ENCODE data around the gene SBF2. TPM values are rescaled to one million over a fixed set of nuclear protein-coding genes. Genes with fewer than 3 reads are reported as not detected.

The SBF2 gene
- total RNA-seq, 1 donor from 2014 or later: 39.5 TPM

DNA sequence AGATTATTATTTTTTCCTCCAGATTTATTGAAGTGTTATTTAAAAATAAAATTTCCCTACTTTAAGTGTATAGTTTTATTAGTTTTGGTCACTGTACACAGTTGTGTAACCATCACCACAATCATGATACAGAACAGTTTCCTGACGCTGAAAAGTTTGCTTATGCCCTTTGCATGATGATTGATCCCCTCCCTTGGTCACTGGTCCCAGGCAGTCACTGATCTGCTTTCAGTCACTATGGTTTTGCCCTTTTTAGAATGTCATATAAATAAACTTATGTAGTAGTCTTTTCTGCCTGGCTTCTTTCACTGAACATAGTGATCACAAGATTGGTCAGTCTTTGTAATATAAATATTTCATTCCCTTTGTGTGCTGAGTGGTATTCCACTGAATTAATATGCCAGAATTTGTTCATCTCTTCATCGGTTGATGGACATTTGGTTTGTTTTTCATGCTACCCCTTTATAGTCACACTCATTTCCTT, 489.6 kb downstream of the SBF2 start:
- Mint-ChIP-seq H3K4me1 (ENCODE audit: unreplicated experiment) (peaks cover 17% of the 10 kb centered on the region), H3K9me3 (no peaks in the 10 kb centered on the region), H3K36me3 (peaks cover 23% of the 10 kb centered on the region)

DNA sequence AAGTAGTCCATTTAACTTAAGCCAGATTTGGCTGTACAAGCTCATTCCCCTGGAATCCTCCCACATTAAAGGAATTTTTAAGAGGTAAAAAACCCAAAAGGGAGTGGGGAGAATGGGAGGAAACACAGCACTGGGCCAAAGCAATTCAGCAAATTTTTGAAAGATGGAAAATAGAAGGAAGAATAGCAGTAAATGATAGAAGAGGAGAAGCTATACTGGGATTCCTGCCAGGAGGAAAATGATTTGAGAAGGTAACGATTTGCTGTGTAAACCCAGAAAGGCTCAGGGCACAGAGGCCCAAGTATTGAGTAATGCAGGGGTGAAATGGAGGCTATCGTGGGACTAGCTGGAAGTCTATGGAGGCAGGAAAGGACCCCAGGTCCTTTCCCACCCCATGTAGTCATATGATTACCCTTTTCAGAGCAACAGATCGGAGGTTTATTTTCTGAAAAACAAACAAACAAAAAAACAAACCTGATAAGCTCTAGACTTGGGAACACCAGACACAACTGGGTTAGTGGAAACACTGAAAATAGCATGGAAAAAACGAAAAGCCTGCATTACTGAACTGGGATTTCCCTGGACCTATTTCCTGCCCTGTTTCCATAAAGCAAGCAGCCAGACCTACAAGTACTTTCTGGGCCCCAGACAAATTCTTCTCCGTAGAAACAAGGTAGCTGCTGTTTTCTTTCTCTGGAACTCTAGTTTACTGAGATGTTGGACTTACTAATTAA, 490.2 kb downstream of the SBF2 start:
- H3K36me3 Mint-ChIP-seq: peaks cover 28% of the 10 kb centered on the region
- peak overlapping the region; percentile 19 for H3K27ac Mint-ChIP-seq
- TF ChIP-seq, protein P1, sequence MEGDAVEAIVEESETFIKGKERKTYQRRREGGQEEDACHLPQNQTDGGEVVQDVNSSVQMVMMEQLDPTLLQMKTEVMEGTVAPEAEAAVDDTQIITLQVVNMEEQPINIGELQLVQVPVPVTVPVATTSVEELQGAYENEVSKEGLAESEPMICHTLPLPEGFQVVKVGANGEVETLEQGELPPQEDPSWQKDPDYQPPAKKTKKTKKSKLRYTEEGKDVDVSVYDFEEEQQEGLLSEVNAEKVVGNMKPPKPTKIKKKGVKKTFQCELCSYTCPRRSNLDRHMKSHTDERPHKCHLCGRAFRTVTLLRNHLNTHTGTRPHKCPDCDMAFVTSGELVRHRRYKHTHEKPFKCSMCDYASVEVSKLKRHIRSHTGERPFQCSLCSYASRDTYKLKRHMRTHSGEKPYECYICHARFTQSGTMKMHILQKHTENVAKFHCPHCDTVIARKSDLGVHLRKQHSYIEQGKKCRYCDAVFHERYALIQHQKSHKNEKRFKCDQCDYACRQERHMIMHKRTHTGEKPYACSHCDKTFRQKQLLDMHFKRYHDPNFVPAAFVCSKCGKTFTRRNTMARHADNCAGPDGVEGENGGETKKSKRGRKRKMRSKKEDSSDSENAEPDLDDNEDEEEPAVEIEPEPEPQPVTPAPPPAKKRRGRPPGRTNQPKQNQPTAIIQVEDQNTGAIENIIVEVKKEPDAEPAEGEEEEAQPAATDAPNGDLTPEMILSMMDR (conservative IDR thresholded peaks at IDR 0.05): no peak
- H3K9me3 Mint-ChIP-seq: no peaks in the 10 kb centered on the region
- no peaks in the 10 kb centered on the region for H3K27me3 Mint-ChIP-seq
- peak overlapping the region; percentile 61 for H3K4me3 Mint-ChIP-seq
- peaks cover 17% of the 10 kb centered on the region for H3K4me1 Mint-ChIP-seq (ENCODE audit: unreplicated experiment)
- no peak for DNase-seq (ENCODE audit: extremely low spot score, unreplicated experiment)

More for the DNA sequence above, 489.6 kb downstream of the SBF2 start:
- Mint-ChIP-seq H3K4me3 (no peak overlapping the region), H3K27me3 (no peaks in the 10 kb centered on the region), H3K27ac (peak overlapping the region; percentile 15)
- DNase-seq (ENCODE audit: extremely low spot score, unreplicated experiment): no peak
- TF ChIP-seq, protein P1 (conservative IDR thresholded peaks at IDR 0.05): no peak

DNA sequence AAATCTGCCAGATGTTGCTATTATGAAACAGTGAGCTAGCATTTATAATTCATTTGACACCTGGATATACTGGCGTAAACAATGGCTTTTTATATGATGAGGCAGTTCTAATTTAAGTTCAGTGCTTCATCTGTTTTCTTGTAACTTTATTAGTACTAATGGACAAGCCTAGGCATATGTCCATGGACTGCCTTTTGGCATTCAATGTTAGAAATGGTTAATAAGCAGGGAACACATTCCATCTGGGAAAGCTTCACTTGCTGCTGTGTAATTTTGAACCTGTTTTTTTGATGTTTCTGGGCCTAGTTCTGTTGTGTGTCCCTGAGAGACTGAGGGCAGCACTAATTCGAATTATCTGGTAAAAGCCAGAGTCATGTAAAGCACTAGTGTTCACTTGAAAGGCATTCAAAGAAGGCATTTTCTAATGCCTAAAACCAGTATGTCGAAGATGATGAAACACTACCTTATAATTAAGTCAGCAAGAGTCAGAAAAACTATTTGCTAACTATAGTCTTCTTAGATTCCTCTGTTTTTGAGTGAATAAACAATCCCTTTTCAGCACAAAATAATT, 491.6 kb downstream of the SBF2 start:
- TF ChIP-seq, protein P1 (conservative IDR thresholded peaks at IDR 0.05): no peak
- Mint-ChIP-seq H3K4me3 (no peak overlapping the region), H3K27ac (peak overlapping the region; percentile 77), H3K27me3 (no peaks in the 10 kb centered on the region), H3K9me3 (no peaks in the 10 kb centered on the region), H3K4me1 (ENCODE audit: unreplicated experiment) (peaks cover 17% of the 10 kb centered on the region), H3K36me3 (peaks cover 24% of the 10 kb centered on the region)
- DNase-seq (ENCODE audit: extremely low spot score, unreplicated experiment): no peak

DNA sequence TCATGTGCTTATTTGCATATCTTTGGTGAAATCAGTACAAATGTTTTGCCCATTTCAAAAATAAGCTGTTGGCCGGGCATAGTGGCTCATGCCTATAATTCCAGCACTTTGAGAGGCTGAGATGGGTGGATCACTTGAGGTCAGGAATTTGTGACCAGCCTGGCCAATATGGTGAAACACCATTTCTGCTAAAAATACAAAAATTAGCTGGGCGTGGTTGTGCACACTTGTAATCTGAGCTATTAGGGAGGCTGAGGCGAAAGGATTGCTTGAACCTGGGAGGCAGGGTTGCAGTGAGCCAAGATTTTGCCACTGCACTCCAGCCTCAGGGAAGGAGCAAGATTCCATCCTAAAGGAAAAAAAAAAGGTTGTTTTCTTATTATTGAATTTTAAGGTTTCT, 494.1 kb downstream of the SBF2 start:
- no peak for DNase-seq (ENCODE audit: extremely low spot score, unreplicated experiment)
- Mint-ChIP-seq H3K27ac (no peak overlapping the region), H3K4me3 (no peak overlapping the region), H3K36me3 (peaks cover 18% of the 10 kb centered on the region), H3K9me3 (no peaks in the 10 kb centered on the region), H3K4me1 (ENCODE audit: unreplicated experiment) (peaks cover 21% of the 10 kb centered on the region), H3K27me3 (no peaks in the 10 kb centered on the region)
- TF ChIP-seq, protein P1 (conservative IDR thresholded peaks at IDR 0.05): no peak

DNA sequence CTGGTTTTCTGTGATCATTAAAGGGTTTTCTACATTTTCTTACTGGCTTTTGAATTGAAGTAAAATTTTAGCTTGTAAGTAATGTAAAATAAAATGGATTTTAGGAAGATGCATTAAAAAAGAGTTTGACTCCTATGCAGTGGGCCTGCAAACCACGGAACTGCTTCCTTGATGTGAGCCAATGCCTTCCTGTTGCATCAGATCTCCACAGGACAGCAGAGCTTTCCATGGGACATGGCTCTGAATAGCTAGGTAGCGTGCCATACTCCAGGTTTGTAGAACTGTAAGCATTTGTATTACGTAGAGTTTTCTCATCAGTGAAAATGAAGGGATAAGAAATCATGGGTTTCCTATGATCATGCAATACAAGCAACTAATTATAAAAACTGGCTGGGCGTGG, 496.7 kb downstream of the SBF2 start:
- no peak for DNase-seq (ENCODE audit: extremely low spot score, unreplicated experiment)
- no peaks in the 10 kb centered on the region for H3K27me3 Mint-ChIP-seq
- no peak overlapping the region for H3K27ac Mint-ChIP-seq
- TF ChIP-seq, protein P1 (conservative IDR thresholded peaks at IDR 0.05): no peak
- H3K9me3 Mint-ChIP-seq: no peaks in the 10 kb centered on the region
- H3K36me3 Mint-ChIP-seq: peaks cover 11% of the 10 kb centered on the region
- no peak overlapping the region for H3K4me3 Mint-ChIP-seq
- peaks cover 10% of the 10 kb centered on the region for H3K4me1 Mint-ChIP-seq (ENCODE audit: unreplicated experiment)
